PC-9 (cell line): ENCODE results near the gene CC2D2A.

ENCODE experiments used
- EZH2 ChIP-seq: fragments of 200-600 bp; sonication (generic); IDR thresholded peaks from 2 replicates; pipeline ENCODE4 v1.8.0; 2017; ENCODE audit warnings: antibody characterized with exemption, low read depth
- TF ChIP-seq, protein P1 (sequence below): fragments of 200-600 bp; sonication (generic); conservative IDR thresholded peaks from 2 replicates; pipeline ENCODE4 v1.6.1; 2017; ENCODE audit warnings: mixed run types, antibody characterized with exemption, mild to moderate bottlenecking, moderate library complexity

DNA sequence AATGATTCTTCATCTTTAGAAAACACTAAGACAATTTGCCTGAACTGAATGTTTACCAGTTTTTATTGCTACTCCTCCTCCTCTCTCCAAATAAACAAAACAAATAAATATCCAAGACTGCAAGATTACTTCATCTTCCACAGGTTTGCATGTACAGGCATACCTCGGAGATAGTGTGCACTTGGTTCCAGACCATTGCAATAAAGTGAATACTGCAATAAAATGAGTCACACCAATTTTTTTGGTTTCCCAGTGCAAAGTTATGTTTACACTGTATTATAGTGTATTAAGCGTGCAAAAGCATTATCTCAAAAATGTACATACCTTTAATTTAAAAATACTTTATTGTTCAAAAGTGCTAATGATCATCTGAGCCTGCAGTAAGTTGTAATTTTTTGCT lies 132.2 kb downstream of the CC2D2A start:
- TF ChIP-seq, protein P1, sequence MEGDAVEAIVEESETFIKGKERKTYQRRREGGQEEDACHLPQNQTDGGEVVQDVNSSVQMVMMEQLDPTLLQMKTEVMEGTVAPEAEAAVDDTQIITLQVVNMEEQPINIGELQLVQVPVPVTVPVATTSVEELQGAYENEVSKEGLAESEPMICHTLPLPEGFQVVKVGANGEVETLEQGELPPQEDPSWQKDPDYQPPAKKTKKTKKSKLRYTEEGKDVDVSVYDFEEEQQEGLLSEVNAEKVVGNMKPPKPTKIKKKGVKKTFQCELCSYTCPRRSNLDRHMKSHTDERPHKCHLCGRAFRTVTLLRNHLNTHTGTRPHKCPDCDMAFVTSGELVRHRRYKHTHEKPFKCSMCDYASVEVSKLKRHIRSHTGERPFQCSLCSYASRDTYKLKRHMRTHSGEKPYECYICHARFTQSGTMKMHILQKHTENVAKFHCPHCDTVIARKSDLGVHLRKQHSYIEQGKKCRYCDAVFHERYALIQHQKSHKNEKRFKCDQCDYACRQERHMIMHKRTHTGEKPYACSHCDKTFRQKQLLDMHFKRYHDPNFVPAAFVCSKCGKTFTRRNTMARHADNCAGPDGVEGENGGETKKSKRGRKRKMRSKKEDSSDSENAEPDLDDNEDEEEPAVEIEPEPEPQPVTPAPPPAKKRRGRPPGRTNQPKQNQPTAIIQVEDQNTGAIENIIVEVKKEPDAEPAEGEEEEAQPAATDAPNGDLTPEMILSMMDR = no peak
- no peak for TF ChIP-seq EZH2
